GM12865 (cell line): ENCODE measurements around the gene DSCAM.

ENCODE experiments used
- DNase-seq: peaks from one replicate; pipeline ENCODE4 v3.0.0; 2010; ENCODE audit warnings: low read depth
- H3K4me3 ChIP-seq: 2 replicates; pipeline ENCODE4 v1.5.1; 2011; ENCODE audit warnings: mild to moderate bottlenecking, low read depth, low read length, control low read depth
- TF ChIP-seq, protein P1 (sequence below): IDR thresholded peaks from 2 replicates; pipeline ENCODE4 v1.5.1; 2011; ENCODE audit warnings: low read length, control low read depth, low read depth, inconsistent platforms; ENCODE audit not compliant: insufficient read depth; ENCODE audit errors: missing control alignments

The DSCAM gene

DNA sequence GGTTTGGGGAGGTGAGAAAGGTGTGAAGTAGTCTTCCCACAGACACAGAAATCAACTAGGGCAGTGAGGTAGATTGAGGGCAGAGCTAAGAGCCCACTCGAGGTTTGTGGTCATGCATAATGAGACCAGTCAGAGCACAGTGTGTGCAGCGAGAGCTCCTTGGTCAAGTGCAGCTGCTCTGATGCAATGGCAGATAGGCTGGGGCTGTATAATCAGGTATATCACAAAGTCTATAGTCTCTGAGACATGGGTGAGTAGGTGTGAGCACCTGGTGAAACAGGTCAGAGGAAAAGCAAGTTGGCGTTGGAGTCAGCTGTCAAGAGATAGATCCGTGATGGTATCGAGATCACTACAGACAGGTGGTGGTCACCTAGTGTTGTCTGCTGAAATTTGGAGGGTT, 17.6 kb downstream of the DSCAM start:
- H3K4me3 ChIP-seq: no peak overlapping the region
- no peak for DNase-seq
- TF ChIP-seq, protein P1, sequence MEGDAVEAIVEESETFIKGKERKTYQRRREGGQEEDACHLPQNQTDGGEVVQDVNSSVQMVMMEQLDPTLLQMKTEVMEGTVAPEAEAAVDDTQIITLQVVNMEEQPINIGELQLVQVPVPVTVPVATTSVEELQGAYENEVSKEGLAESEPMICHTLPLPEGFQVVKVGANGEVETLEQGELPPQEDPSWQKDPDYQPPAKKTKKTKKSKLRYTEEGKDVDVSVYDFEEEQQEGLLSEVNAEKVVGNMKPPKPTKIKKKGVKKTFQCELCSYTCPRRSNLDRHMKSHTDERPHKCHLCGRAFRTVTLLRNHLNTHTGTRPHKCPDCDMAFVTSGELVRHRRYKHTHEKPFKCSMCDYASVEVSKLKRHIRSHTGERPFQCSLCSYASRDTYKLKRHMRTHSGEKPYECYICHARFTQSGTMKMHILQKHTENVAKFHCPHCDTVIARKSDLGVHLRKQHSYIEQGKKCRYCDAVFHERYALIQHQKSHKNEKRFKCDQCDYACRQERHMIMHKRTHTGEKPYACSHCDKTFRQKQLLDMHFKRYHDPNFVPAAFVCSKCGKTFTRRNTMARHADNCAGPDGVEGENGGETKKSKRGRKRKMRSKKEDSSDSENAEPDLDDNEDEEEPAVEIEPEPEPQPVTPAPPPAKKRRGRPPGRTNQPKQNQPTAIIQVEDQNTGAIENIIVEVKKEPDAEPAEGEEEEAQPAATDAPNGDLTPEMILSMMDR: no peak

DNA sequence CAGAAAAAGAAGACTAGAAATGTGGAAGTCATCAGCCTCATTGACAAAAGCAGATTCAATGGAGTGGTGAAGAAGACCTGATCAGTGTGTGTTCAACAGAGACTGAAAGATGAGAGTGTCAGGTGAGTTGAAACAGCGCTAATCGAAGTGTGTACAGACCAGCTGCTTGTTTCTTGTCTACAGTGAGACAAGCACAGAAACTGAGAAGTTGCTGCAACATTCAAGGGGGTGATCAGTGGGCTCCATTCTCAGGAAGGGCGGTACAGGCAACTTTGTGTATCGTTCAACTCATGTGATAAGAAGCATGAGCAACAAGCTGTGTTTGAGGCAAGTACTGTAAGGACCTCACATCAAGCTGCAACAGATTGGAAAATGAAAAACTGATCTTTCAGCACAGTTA, 19.4 kb downstream of the DSCAM start:
- DNase-seq: no peak
- no peak overlapping the region for H3K4me3 ChIP-seq
- TF ChIP-seq, protein P1: no peak

DNA sequence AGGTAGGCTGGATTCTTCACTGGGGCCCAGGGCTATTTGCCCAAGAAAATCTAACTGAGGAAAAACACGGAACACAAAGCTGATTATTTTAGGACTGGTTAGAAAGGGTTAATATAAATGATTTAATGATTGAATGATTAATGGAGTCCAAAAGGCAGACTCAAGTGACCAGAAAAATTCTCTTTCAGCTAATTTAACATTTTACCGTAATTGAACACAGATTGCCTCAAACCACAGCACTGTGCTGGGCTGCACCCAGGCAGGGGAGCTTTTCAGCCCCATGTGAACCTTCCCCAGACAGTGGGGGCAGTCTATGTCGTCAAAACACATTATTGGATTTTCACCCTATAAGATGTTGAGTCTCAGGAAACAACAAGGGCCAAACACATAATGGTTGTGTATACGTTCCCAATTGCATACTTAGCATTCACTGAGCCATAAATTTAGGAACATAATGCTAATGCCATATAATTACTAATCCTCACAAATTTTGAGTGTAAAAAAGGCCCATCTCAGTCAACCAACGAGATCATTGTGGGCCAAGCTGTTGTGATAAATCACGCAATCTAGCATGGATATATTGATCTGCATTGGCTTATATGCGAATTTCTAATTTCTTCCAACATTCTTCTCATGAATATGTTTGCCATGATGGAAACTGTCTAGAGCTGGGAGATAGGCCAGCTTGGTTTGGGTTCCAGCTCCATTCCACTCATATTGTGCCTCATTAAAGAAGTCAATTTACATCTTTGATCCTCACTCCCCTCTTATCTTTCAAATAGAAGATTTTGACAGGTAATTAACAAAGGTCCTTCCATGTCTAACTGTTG, 27.7 kb downstream of the DSCAM start:
- TF ChIP-seq, protein P1: no peak
- DNase-seq: no peak
- no peak overlapping the region for H3K4me3 ChIP-seq

DNA sequence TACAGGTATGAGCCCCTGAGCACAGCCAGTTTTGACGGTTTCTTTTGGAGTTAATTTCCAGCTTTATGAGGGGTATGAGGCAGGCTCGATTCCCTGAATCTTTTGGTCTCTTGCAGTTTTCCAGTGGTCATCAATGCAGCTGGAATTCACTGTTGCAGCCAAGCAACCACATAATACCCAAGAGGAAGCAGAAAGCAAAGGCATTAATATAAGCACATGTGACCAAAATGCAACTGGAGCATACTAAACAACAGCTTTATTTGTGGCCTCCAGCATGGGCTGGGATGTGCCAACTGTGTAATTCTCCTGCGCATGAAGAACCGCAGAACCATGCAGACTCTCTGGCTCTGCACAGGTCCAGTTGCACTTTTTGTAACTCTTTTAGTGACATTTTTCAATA, 33.0 kb downstream of the DSCAM start:
- TF ChIP-seq, protein P1: no peak
- no peak for DNase-seq
- no peak overlapping the region for H3K4me3 ChIP-seq

DNA sequence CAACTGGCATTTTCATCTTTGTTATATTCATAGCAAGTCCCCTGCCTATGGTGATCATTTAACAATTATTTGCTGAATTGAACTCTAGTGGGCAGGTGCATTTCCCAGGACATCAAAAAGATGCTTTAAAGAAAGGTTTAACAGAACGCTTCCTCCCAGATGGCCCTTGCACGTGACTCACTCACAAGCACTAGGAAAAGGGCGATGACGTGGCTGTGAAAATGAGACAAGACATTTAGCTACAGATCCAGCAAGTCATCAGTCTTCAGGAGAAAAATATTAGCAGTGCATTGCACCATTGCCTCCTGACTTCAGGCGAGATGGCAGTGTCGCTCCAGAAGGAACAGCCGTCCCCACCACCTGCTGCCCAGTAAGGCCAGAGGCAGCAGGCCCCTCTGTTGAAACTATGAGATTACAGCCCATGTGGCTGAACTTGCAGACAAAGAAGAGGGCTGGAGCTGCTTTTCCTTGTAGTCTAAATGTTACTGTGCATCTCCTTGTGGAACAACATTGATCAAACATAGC, 37.2 kb downstream of the DSCAM start:
- TF ChIP-seq, protein P1: no peak
- H3K4me3 ChIP-seq: no peak overlapping the region
- no peak for DNase-seq

DNA sequence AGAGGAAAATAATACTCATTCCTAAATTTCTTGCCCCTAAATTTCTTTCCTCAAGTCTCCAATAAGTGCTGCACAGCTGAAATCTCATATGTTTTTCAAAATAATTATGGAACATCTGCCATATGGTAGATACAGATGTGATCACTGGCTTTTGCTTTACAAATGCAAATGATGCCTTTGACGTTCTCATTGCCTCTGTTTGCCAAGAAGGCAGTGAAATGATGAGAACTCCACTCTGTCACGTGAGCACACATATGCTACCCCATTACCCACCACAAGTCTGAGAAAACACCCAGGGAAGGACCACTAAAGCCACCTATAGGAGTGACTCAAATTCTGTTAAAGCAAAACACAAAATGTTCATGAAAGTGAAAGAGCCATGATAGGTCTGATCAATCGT, 43.9 kb downstream of the DSCAM start:
- DNase-seq: no peak
- no peak overlapping the region for H3K4me3 ChIP-seq
- TF ChIP-seq, protein P1: no peak
